Superior temporal gyrus (tissue), 1 donor: ENCODE results near the gene PAGE1.
"Not testable (repeated sequence)": the region's sequence is repeated elsewhere in the genome, so short reads cannot be mapped to it uniquely, and the experiment has no call there.

Source experiments
- DNase-seq: peaks from one replicate; pipeline ENCODE4 v3.0.0-alpha.2; 2016; ENCODE audit errors: extremely low spot score

The PAGE1 gene

DNA sequence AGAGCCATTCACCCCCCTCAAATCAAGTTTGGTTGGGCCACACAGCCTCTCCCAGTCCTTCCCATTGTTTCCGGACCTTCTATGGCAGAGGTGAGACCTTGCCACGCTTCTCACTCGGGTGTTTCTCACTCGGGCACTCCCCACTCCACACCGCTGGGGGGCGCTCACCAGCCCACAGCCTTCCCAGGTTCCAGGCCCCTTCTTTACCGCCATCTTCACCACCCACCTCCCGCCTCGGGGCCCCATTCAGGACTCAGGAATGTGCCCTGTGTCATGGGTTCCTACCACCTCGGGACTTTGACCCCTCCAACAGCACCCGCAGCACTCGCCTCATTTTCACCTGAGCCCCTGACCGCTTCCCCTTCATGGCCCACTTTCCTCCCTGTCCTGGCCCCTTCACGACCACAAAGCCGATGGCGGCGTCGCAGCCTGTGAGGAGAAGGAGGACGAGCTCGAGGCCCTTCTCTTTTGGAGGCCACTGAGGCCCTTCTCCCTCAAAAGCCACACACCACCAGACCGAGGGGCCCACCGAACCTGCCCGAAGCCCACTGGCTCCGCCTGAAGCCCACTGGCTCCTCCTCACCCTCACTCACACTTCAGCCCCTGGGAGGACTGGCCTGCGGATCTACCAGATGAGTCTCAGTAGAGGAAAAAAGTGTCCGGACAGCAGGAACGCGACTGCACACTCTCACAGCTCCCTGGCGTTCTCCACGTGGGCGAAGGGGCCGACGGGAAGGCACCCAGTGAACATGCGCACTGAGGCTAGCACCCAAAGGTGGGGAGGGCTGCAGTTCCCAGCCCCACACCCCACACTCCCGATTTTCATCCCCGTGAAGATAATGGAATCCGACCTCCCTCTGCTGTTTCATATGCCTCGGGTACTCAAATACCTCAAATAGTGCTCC, at the start of gene PAGE1:
Gene PAGE1, minus strand, starts transcription at position 709 of the 905 bp plus-strand sequence. CDS start 1,214 bp downstream, outside the sequence.
- no peak for DNase-seq

DNA sequence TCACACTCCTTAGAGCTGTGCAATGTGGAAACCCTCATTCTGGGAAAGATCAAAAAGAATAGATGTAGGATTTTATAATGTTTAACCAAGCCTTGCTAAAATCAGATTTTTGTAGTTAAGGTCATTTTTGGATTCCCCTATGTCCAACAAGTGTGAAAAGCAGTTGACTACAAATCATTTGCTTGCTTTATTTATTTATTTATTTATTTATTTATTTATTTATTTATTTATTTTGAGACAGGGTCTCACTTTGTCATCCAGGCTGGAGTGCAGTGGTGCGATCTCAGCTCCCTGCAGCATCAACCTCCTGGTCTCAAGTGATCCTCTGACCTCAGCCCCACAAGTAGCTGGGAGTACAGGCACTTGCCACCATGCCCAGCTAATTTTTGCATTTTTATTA, 45.7 kb upstream of the PAGE1 start:
- DNase-seq = not testable (repeated sequence)

DNA sequence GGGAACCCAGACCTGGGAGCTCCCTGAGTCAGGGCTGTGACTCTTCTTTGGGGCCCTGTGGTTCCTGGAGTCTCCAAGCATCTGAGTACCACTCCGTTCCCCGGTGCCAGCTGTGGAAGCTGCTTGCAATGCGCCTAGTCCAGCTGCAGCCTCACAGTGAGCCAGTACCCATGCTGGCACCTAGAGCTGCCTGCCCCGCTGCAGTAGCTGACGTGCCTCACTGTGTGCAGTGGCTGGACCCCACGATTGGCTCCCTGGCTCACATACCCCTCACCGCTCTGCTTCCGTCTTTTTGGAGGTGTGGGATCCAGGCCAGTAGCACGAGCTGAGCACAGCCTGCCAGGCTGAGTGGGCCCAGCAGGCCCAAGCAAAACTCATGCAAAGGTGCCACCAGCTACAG, 32.1 kb upstream of the PAGE1 start:
- no peak for DNase-seq

- DNase-seq = no peak
Observed at GRCh38 chrX:49726966-49727365, 31.2 kb upstream of the PAGE1 start.

GRCh38 chrX:49725923-49726904, 30.4 kb upstream of the PAGE1 start:
- DNase-seq = no peak

DNA sequence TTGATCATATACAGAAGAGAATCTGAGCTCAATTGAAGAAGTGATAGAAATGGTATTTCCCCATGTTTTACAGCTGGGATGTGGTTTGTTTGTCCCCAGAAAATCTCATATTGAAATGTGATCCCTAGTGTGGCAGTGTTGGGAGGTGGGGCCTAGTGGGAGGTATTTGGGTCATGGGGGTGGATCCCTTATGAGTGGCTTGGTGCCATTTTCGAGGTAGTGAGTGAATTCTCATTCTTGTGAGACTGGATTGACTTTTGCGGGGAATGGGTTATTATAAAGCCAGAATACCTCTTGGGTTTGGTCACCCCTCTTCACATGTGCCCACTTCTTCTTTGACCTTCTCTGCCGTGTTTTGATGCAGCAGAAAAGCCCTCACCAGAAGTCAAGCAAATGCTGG, 29.6 kb upstream of the PAGE1 start:
- DNase-seq = no peak

GRCh38 chrX:49720106-49720505, 24.3 kb upstream of the PAGE1 start:
- DNase-seq = not testable (repeated sequence)

DNA sequence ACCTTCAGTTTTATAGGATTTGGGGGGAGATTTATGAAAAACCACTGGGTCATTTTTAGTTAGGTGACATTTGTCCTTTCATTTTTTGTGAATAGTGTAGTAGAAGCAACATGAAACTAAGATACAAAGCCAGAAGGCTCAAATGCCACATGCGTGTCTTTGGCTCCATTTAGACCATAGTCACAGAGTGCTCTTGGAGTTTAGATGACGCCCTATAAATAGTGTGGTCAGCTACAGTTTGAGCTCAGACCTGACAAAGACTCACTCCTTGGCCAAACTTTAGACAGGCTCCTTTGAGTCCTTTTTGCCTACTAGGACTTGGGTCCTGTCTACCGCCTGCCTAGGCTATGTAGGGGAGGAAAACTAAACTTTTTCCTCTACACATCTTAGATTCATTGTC, 16.8 kb upstream of the PAGE1 start:
- DNase-seq = no peak

- DNase-seq = peak; percentile 6
Observed at GRCh38 chrX:49710744-49711319, 15.0 kb upstream of the PAGE1 start.

DNA sequence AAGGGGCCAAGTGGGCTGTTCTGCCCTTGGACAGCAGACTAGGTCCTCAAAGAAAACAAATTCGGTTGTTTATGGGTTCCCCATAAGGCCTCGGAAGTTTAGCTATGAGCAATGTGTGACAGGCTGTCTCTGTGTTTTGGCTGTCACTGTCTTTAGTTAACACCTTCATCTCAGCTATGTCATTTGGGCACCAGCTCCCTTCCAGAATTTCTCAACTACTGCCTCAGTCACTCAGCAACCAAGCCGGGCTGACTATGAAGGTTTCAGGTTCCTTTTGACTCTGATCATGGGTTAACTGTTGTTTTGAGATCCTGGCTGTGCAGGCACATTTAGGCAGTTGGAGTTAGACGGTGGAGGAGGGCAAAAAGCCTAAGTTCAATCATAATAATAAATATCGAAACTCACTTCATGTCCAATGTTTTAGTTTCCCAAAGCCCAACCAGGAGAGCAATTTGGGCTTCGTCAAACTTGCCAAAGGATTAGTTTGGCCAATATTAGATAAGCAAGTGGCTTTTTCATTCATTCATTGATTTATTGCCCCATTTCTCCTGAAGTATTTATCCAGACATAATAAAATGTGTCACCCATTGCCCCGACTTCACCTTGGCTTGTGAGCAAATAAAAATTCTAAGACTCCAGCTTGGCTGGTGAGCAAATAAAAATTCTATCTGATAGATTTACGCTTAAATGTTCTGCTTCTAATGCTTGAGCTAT, 9.1 kb upstream of the PAGE1 start:
- DNase-seq = no peak

GRCh38 chrX:49701933-49702332, 6.1 kb upstream of the PAGE1 start:
- no peak for DNase-seq

DNA sequence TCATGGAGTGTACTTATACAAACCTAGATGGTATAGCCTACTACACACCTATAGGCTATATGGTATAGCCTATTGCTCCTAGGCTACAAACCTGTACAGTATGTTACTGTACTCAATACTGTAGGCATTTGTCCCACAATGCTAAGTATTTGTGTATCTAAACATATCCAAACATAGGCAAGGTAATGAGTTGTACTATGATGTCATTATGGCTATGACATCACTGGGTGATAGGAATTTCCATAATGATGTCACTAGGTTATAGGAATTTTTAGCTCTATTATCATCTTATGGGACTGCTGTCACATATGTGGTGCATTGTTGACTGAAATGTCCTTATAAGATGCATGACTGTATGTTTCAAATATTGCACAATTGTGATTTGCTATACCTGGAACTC, 5.5 kb upstream of the PAGE1 start:
- DNase-seq = no peak

- no peak for DNase-seq
Observed at GRCh38 chrX:49675075-49675719, 20.6 kb downstream of the PAGE1 start.

GRCh38 chrX:49673394-49673793, 22.4 kb downstream of the PAGE1 start:
- no peak for DNase-seq

GRCh38 chrX:49664824-49665223, 31.0 kb downstream of the PAGE1 start:
- DNase-seq = no peak

GRCh38 chrX:49661881-49662280, 33.9 kb downstream of the PAGE1 start:
- no peak for DNase-seq

DNA sequence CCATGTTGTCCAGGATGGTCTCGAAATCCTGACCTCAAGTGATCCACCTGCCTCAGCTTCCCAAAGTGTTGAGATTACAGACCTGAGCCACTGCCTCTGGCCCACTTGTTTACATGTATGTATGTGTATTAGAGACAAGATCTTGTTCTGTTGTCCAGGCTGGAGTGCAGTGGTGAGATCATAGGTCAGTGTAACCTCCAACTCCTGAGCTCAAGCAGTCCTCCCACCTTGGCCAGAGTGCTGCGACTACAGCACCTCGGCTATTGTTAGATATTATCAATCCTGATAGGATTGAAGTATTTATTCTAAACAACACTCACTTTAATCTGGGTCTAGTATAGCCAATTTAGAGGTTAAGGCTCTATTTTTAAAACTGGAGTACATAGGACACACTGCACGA, 36.0 kb downstream of the PAGE1 start:
- DNase-seq = no peak

GRCh38 chrX:49656533-49656932, 39.3 kb downstream of the PAGE1 start:
- DNase-seq = no peak

- DNase-seq = no peak
Observed at GRCh38 chrX:49644991-49645637, 50.7 kb downstream of the PAGE1 start.
